HepG2 (cell line): ENCODE results near the gene RAD17. TPM values are rescaled to one million over a fixed set of nuclear protein-coding genes. Genes with fewer than 3 reads are reported as not detected.

Experiments used
- ATAC-seq: fragments of 200-7000 bp; cut with Tn5 transposase; 3 replicates; pipeline ENCODE4 v1.9.1; 2020; ENCODE audit warnings: mild to moderate bottlenecking, moderate library complexity
- BruUV-seq: library from RNA; stranded (reverse); fragments of 400-500 nt; replicated peaks from 2 replicates; lab custom pipeline; 2021; lab: Mats Ljungman, UMichigan
- CTCF ChIA-PET: fragments of 300-600 bp; formaldehyde crosslinking; extraction: SDS; loops from one replicate; lab custom pipeline; 2021; ENCODE audit warnings: low total read pairs, inconsistent platforms, low intra/inter-chr PET ratio; lab: Yijun Ruan, JAX
- POLR2A ChIA-PET: fragments of 350-600 bp; sonication (Branson Sonifier 250); formaldehyde crosslinking; loops from one replicate; lab custom pipeline; 2020; ENCODE audit warnings: antibody characterized with exemption, inconsistent platforms; lab: Yijun Ruan, JAX
- DNase-seq: peaks from one replicate; pipeline ENCODE4 v3.0.0-alpha.2; 2015; ENCODE audit warnings: low spot score
- FAIRE-seq: peaks from 3 replicates; lab custom pipeline; 2011; peaks lifted over from hg19 to GRCh38; lab: Jason Lieb, UNC
- H2AFZ ChIP-seq: one replicate; pipeline ENCODE4 v1.6.1; 2011; ENCODE audit warnings: low read length, inconsistent platforms
- H3K27ac ChIP-seq: fragments of 300-600 bp; 3 replicates; pipeline ENCODE4 v1.8.0; 2011; ENCODE audit warnings: mixed run types, mild to moderate bottlenecking, mixed read lengths, low read length, inconsistent platforms; ENCODE audit not compliant: insufficient read depth; ENCODE audit errors: extremely low read length
- H3K27me3 ChIP-seq, 2 experiments: fragments of 200-600 bp in 1 of 2; 2 replicates in 1 of 2; 3 replicates in 1 of 2; pipeline versions ENCODE4 v1.6.0 to v1.8.0; 2011; ENCODE audit warnings: low read length in 2 of 2, mild to moderate bottlenecking in 2 of 2, moderate library complexity in 2 of 2, inconsistent platforms in 1 of 2; ENCODE audit not compliant: insufficient read depth in 2 of 2, control insufficient read depth in 1 of 2
- H3K36me3 ChIP-seq, 2 experiments: fragments of 200-600 bp in 1 of 2; replicated peaks in 1 of 2; 2 replicates in 1 of 2; 3 replicates in 1 of 2; pipeline versions ENCODE4 v1.5.1 to v1.8.0; 2011; ENCODE audit warnings: low read length in 2 of 2, inconsistent platforms in 1 of 2; ENCODE audit not compliant: insufficient read depth in 2 of 2, control insufficient read depth in 1 of 2
- H3K4me1 ChIP-seq: 2 replicates; pipeline ENCODE4 v1.5.1; 2012; ENCODE audit warnings: low read length, inconsistent platforms; ENCODE audit not compliant: insufficient read depth
- H3K4me2 ChIP-seq: 2 replicates; pipeline ENCODE4 v1.6.0; 2011; ENCODE audit warnings: low read depth, low read length, inconsistent platforms
- H3K4me3 ChIP-seq, 3 experiments: fragments of 200-600 bp in 1 of 3; sonication (generic), shearing (Covaris generic) in 1 of 3; replicated peaks in 1 of 3; 2 replicates each; pipeline ENCODE4 v1.5.1; 2011 to 2016; ENCODE audit warnings: low read length in 3 of 3, inconsistent platforms in 2 of 3, low read depth in 2 of 3, mild to moderate bottlenecking in 2 of 3, control low read depth in 1 of 3, mixed read lengths in 1 of 3; ENCODE audit not compliant: insufficient read depth in 1 of 3
- H3K79me2 ChIP-seq: one replicate; pipeline ENCODE4 v1.6.1; 2011; ENCODE audit warnings: low read length, inconsistent platforms; ENCODE audit not compliant: insufficient read depth
- H3K9ac ChIP-seq: 2 replicates; pipeline ENCODE4 v1.6.0; 2011; ENCODE audit warnings: mild to moderate bottlenecking, low read depth, low read length, inconsistent platforms; ENCODE audit not compliant: insufficient read depth
- H3K9me3 ChIP-seq: 2 replicates; pipeline ENCODE4 v1.5.1; 2012; ENCODE audit warnings: mild to moderate bottlenecking, low read length
- H4K20me1 ChIP-seq: 2 replicates; pipeline ENCODE4 v1.6.0; 2011; ENCODE audit warnings: inconsistent platforms, mild to moderate bottlenecking, low read length, moderate library complexity; ENCODE audit not compliant: insufficient read depth
- ARNTL ChIP-seq: sonication (generic); formaldehyde crosslinking; IDR thresholded peaks from 2 replicates; pipeline ENCODE4 v1.4.0; 2020; ENCODE audit warnings: mild to moderate bottlenecking, missing genetic modification reagents
- EED ChIP-seq: sonication (generic); formaldehyde crosslinking; IDR thresholded peaks from 2 replicates; pipeline ENCODE4 v1.5.0; 2020; ENCODE audit warnings: mild to moderate bottlenecking, missing genetic modification reagents
- KLF12 ChIP-seq: sonication (generic); formaldehyde crosslinking; IDR thresholded peaks from 2 replicates; pipeline ENCODE4 v1.4.0; 2020; ENCODE audit warnings: missing genetic modification reagents, borderline replicate concordance
- PITX1 ChIP-seq: sonication (generic); formaldehyde crosslinking; IDR thresholded peaks from 2 replicates; pipeline ENCODE4 v1.5.1; 2020; ENCODE audit warnings: mild to moderate bottlenecking, missing genetic modification reagents
- SIX4 ChIP-seq: sonication (generic); formaldehyde crosslinking; IDR thresholded peaks from 2 replicates; pipeline ENCODE4 v1.4.0; 2020; ENCODE audit warnings: missing genetic modification reagents
- SP1 ChIP-seq, 2 experiments: fragments of 450-650 bp in 1 of 2; sonication (generic) in 1 of 2; formaldehyde crosslinking in 1 of 2; IDR thresholded peaks; 2 replicates each; pipeline versions ENCODE4 v1.4.0 to v1.6.1; 2016 to 2020; ENCODE audit warnings: missing genetic modification reagents in 1 of 2
- SRF ChIP-seq: IDR thresholded peaks from 2 replicates; pipeline ENCODE4 v1.6.1; 2011; ENCODE audit warnings: mild to moderate bottlenecking, low read depth, low read length, moderate library complexity
- ZKSCAN1 ChIP-seq: fragments of 150-350 bp; IDR thresholded peaks from 2 replicates; pipeline ENCODE4 v1.6.1; 2014; ENCODE audit warnings: low read length
- ZNF34 ChIP-seq: sonication (generic); formaldehyde crosslinking; IDR thresholded peaks from 2 replicates; pipeline ENCODE4 v1.4.0; 2020; ENCODE audit warnings: mild to moderate bottlenecking, missing genetic modification reagents, borderline replicate concordance
- WGBS: methylation state at CpG from one replicate; pipeline ENCODE4 v1.1.6; 2017; ENCODE audit warnings: low lambda C conversion rate; 5-methylcytosine and 5-hydroxymethylcytosine counted together
- in situ Hi-C: cut with HindIII; loops from 2 replicates; pipeline ENCODE4 v1.10.0; 2017; ENCODE audit warnings: low pct_unique_long_range_greater_than_20kb; ENCODE audit not compliant: extremely low pct_ligation_motif_present
- intact Hi-C: fragments of 100-400 bp; cut with micrococcal nuclease; formaldehyde crosslinking; loops from one replicate; pipeline ENCODE4 v1.10.0; 2022; ENCODE audit not compliant: unreplicated experiment
- polyA plus RNA-seq, 8 experiments: library from polyadenylated mRNA; depleted of rRNA in 3 of 8; stranded (reverse) in 7 of 8; unstranded in 1 of 8; fragments of >200 nt; fragmentation: Illumina TruSeq in 4 of 8; extraction: Trizol in 4 of 8; gene quantifications; 2 replicates each; pipeline versions ENCODE4 v1.2.1 to v1.2.3, GENCODE V29; 2011 to 2016; ENCODE audit warnings: low read depth in 4 of 8, missing spikeins in 1 of 8, mixed read lengths in 1 of 8; ENCODE audit not compliant: insufficient read depth in 1 of 8
- total RNA-seq, 5 experiments: library from RNA; depleted of rRNA; stranded (reverse); fragments of >200 nt; fragmentation: Illumina TruSeq; extraction: Trizol; gene quantifications; 2 replicates each; pipeline ENCODE4 v1.2.3, GENCODE V29; 2016; ENCODE audit warnings: low read depth in 1 of 5
- TF ChIP-seq, protein P1 (sequence below): sonication (generic); formaldehyde crosslinking; IDR thresholded peaks from 2 replicates; pipeline ENCODE4 v1.4.0; 2020; ENCODE audit warnings: mild to moderate bottlenecking, missing genetic modification reagents
- TF ChIP-seq, protein P2 (sequence below): sonication (generic); formaldehyde crosslinking; IDR thresholded peaks from 2 replicates; pipeline ENCODE4 v1.4.0; 2020; ENCODE audit warnings: mild to moderate bottlenecking, missing genetic modification reagents
- TF ChIP-seq, protein P3 (sequence below): sonication (generic); formaldehyde crosslinking; IDR thresholded peaks from 2 replicates; pipeline ENCODE4 v1.4.0; 2020; ENCODE audit warnings: missing genetic modification reagents; ENCODE audit errors: not compliant biosample characterization
- TF ChIP-seq, protein P4 (sequence below): IDR thresholded peaks from 2 replicates; pipeline ENCODE4 v1.6.1; 2018; ENCODE audit warnings: missing genetic modification reagents
- TF ChIP-seq, protein P5 (sequence below): IDR thresholded peaks from 2 replicates; pipeline ENCODE4 v1.4.0; 2020; ENCODE audit warnings: mild to moderate bottlenecking, missing genetic modification reagents

The RAD17 gene
- total and polyA plus RNA-seq, 2 of the 13 experiments (the other 11 are each of a cell fraction or from before 2014, with no cell fraction given): 24.0 to 25.9 TPM

DNA sequence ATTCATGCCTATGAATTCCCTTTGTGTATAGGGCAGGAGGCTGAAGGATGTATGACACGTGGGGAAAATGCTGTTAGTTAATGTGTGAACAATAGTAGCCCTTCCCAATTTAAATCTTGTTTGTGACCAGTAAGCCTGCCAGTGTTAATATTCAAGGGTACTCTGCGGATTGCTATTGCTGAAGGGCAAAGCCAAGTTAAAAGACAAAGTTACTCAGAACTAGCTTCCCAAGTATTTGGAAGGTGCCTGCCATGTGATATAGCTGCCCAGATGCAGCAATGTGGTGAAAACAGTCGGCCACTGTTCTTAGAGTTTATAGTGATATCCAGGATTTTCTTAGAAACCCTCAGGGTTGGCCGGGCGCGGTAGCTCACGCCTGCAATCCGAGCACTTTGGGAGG lies 79.9 kb downstream of the RAD17 start (continued):
- no peak for TF ChIP-seq KLF12 (CRISPR knock-in tag)

DNA sequence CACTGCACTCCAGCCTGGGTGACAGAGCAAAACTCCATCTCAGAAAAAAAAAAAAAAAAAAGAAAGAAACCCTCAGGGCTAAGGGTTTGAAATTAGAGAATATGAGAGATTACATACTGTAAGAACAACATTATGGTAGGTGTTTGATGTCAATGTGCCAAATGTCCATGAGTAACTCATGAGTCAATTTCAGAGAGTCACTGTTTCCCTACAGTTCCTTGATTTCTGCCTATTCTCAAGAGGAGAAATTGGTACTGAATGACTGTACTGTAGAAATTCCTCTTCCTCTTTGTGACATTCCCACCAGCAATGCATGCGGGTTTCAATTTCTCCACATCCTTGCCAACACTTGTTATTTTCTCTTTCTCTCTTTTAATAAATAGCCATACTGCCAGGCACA lies 80.5 kb downstream of the RAD17 start:
- no peak overlapping the region for H3K4me2 ChIP-seq
- no peak for ATAC-seq

More for the DNA sequence above, 80.5 kb downstream of the RAD17 start:
- Histone ChIP-seq H3K27ac (no peak overlapping the region), H3K9ac (no peak overlapping the region)
- no TSS peak for BruUV-seq
- intact Hi-C loops: no loop called here
- POLR2A ChIA-PET: no interaction called here
- TF ChIP-seq, protein P1, sequence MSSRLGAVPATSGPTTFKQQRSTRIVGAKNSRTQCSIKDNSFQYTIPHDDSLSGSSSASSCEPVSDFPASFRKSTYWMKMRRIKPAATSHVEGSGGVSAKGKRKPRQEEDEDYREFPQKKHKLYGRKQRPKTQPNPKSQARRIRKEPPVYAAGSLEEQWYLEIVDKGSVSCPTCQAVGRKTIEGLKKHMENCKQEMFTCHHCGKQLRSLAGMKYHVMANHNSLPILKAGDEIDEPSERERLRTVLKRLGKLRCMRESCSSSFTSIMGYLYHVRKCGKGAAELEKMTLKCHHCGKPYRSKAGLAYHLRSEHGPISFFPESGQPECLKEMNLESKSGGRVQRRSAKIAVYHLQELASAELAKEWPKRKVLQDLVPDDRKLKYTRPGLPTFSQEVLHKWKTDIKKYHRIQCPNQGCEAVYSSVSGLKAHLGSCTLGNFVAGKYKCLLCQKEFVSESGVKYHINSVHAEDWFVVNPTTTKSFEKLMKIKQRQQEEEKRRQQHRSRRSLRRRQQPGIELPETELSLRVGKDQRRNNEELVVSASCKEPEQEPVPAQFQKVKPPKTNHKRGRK (CRISPR knock-in tag): no peak
- TF ChIP-seq PITX1 (CRISPR knock-in tag): no peak
- no peak for TF ChIP-seq ZNF34 (CRISPR knock-in tag)
- TF ChIP-seq, protein P2, sequence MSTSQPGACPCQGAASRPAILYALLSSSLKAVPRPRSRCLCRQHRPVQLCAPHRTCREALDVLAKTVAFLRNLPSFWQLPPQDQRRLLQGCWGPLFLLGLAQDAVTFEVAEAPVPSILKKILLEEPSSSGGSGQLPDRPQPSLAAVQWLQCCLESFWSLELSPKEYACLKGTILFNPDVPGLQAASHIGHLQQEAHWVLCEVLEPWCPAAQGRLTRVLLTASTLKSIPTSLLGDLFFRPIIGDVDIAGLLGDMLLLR (CRISPR knock-in tag): no peak
- no peak for TF ChIP-seq SIX4 (CRISPR knock-in tag)
- TF ChIP-seq, protein P3, sequence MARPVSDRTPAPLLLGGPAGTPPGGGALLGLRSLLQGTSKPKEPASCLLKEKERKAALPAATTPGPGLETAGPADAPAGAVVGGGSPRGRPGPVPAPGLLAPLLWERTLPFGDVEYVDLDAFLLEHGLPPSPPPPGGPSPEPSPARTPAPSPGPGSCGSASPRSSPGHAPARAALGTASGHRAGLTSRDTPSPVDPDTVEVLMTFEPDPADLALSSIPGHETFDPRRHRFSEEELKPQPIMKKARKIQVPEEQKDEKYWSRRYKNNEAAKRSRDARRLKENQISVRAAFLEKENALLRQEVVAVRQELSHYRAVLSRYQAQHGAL (CRISPR knock-in tag): no peak
- no peak for TF ChIP-seq EED
- TF ChIP-seq SRF: no peak
- no peak for TF ChIP-seq SP1 (IDR thresholded peaks at IDR 0.05)
- no peak for TF ChIP-seq SP1 (CRISPR knock-in tag; IDR thresholded peaks at IDR 0.05)
- TF ChIP-seq, protein P4, sequence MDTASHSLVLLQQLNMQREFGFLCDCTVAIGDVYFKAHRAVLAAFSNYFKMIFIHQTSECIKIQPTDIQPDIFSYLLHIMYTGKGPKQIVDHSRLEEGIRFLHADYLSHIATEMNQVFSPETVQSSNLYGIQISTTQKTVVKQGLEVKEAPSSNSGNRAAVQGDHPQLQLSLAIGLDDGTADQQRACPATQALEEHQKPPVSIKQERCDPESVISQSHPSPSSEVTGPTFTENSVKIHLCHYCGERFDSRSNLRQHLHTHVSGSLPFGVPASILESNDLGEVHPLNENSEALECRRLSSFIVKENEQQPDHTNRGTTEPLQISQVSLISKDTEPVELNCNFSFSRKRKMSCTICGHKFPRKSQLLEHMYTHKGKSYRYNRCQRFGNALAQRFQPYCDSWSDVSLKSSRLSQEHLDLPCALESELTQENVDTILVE (CRISPR knock-in tag): no peak
- TF ChIP-seq, protein P5, sequence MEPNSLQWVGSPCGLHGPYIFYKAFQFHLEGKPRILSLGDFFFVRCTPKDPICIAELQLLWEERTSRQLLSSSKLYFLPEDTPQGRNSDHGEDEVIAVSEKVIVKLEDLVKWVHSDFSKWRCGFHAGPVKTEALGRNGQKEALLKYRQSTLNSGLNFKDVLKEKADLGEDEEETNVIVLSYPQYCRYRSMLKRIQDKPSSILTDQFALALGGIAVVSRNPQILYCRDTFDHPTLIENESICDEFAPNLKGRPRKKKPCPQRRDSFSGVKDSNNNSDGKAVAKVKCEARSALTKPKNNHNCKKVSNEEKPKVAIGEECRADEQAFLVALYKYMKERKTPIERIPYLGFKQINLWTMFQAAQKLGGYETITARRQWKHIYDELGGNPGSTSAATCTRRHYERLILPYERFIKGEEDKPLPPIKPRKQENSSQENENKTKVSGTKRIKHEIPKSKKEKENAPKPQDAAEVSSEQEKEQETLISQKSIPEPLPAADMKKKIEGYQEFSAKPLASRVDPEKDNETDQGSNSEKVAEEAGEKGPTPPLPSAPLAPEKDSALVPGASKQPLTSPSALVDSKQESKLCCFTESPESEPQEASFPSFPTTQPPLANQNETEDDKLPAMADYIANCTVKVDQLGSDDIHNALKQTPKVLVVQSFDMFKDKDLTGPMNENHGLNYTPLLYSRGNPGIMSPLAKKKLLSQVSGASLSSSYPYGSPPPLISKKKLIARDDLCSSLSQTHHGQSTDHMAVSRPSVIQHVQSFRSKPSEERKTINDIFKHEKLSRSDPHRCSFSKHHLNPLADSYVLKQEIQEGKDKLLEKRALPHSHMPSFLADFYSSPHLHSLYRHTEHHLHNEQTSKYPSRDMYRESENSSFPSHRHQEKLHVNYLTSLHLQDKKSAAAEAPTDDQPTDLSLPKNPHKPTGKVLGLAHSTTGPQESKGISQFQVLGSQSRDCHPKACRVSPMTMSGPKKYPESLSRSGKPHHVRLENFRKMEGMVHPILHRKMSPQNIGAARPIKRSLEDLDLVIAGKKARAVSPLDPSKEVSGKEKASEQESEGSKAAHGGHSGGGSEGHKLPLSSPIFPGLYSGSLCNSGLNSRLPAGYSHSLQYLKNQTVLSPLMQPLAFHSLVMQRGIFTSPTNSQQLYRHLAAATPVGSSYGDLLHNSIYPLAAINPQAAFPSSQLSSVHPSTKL (CRISPR knock-in tag): no peak
- TF ChIP-seq ZKSCAN1: no peak
- TF ChIP-seq ARNTL (CRISPR knock-in tag): no peak
- TF ChIP-seq, all 625 proteins: peak for 0
- Histone ChIP-seq H3K27me3 (no peaks in the 10 kb centered on the region), H3K9me3 (no peaks in the 10 kb centered on the region), H2AFZ (no peak overlapping the region), H3K36me3 (no peaks in the 10 kb centered on the region), H3K79me2 (no peaks in the 10 kb centered on the region), H3K4me1 (peaks cover 55% of the 10 kb centered on the region), H4K20me1 (no peaks in the 10 kb centered on the region), H3K4me3 (no peak overlapping the region)
- CTCF ChIA-PET: no interaction called here
- no peak for DNase-seq
- in situ Hi-C loops: no loop called here
- no peak for FAIRE-seq
- 100% methylated on average over 1 of the region's 1 CpG for WGBS
